GM12878 (cell line): ENCODE measurements around the gene CCL20. TPM values are rescaled to one million over a fixed set of nuclear protein-coding genes. Genes with fewer than 3 reads are reported as not detected.

Experiments used
- CEBPZ ChIP-seq: fragments of 150-350 bp; IDR thresholded peaks from 2 replicates; pipeline ENCODE4 v1.6.1; 2016; ENCODE audit warnings: low read depth, low read length
- ESRRA ChIP-seq: IDR thresholded peaks from 2 replicates; pipeline ENCODE4 v1.6.1; 2012; ENCODE audit warnings: mild to moderate bottlenecking, low read length, improper control_type of control experiment
- ETV6 ChIP-seq, 2 experiments: fragments of 450-650 bp in 1 of 2; IDR thresholded peaks in 1 of 2; conservative IDR thresholded peaks in 1 of 2; 2 replicates each; pipeline ENCODE4 v1.6.1; 2014; ENCODE audit warnings: antibody characterized with exemption in 1 of 2, borderline replicate concordance in 1 of 2, low read depth in 1 of 2, mild to moderate bottlenecking in 1 of 2, moderate library complexity in 1 of 2
- FOXM1 ChIP-seq: IDR thresholded peaks from 2 replicates; pipeline ENCODE4 v1.6.1; 2012; ENCODE audit warnings: low read depth, mild to moderate bottlenecking, inconsistent platforms, low read length, moderate library complexity
- GATAD2B ChIP-seq: fragments of 450-650 bp; conservative IDR thresholded peaks from 2 replicates; pipeline ENCODE4 v1.6.1; 2017; ENCODE audit warnings: low read depth, mild to moderate bottlenecking, moderate library complexity
- HDAC6 ChIP-seq: fragments of 200-600 bp; sonication (generic); IDR thresholded peaks from one replicate; pipeline ENCODE4 v1.8.0; 2017; ENCODE audit warnings: antibody characterized with exemption; ENCODE audit not compliant: unreplicated experiment
- MEF2B ChIP-seq: fragments of 450-650 bp; IDR thresholded peaks from 2 replicates; pipeline ENCODE4 v1.6.1; 2018; ENCODE audit warnings: mild to moderate bottlenecking, moderate library complexity; ENCODE audit not compliant: partially characterized antibody, poor library complexity, severe bottlenecking
- NR2F1 ChIP-seq: fragments of 450-650 bp; conservative IDR thresholded peaks from 2 replicates; pipeline ENCODE4 v1.6.1; 2017; ENCODE audit warnings: mild to moderate bottlenecking
- RAD51 ChIP-seq: fragments of 450-650 bp; IDR thresholded peaks from 2 replicates; pipeline ENCODE4 v1.6.1; 2016; ENCODE audit warnings: moderate library complexity, mild to moderate bottlenecking, inconsistent platforms
- SMAD1 ChIP-seq: fragments of 450-650 bp; IDR thresholded peaks from 2 replicates; pipeline ENCODE4 v1.6.1; 2018; ENCODE audit warnings: mild to moderate bottlenecking, low read depth; ENCODE audit not compliant: partially characterized antibody
- SMAD5 ChIP-seq: IDR thresholded peaks from 2 replicates; pipeline ENCODE4 v1.6.1; 2016; ENCODE audit warnings: antibody characterized with exemption, low read depth
- SP1 ChIP-seq: IDR thresholded peaks from one replicate; pipeline ENCODE4 v1.6.1; 2011; ENCODE audit warnings: low read depth, low read length
- SPI1 ChIP-seq: IDR thresholded peaks from 2 replicates; pipeline ENCODE4 v1.6.1; 2011; ENCODE audit warnings: low read depth, mild to moderate bottlenecking, low read length, moderate library complexity, borderline replicate concordance; ENCODE audit not compliant: insufficient read depth
- STAT1 ChIP-seq: fragments of 450-650 bp; conservative IDR thresholded peaks from 2 replicates; pipeline ENCODE4 v1.6.1; 2014; ENCODE audit warnings: antibody characterized with exemption, mild to moderate bottlenecking
- STAT3 ChIP-seq: IDR thresholded peaks from 2 replicates; pipeline ENCODE4 v1.6.1; 2011; ENCODE audit warnings: low read depth, low read length, improper control_type of control experiment
- ZNF24 ChIP-seq: fragments of 450-650 bp; IDR thresholded peaks from 2 replicates; pipeline ENCODE4 v1.6.1; 2017; ENCODE audit warnings: antibody characterized with exemption, mild to moderate bottlenecking
- ZNF592 ChIP-seq: fragments of 450-650 bp; IDR thresholded peaks from 2 replicates; pipeline ENCODE4 v1.6.1; 2017; ENCODE audit warnings: mild to moderate bottlenecking, moderate library complexity
- polyA plus RNA-seq, 11 experiments: library from polyadenylated mRNA; depleted of rRNA in 4 of 11; unstranded in 6 of 11; stranded (reverse) in 5 of 11; fragments of >200 nt; fragmentation: Nextera tagmentation in 4 of 11; fragmentation: Illumina TruSeq in 1 of 11; extraction: Ambion mirVana in 4 of 11; extraction: Trizol in 1 of 11; gene quantifications; 1 replicate in 1 of 11; 2 replicates in 10 of 11; pipeline versions ENCODE4 v1.2.1 to v1.2.3, GENCODE V29; 2011 to 2016; ENCODE audit warnings: inconsistent platforms in 2 of 11, missing spikeins in 2 of 11, low read depth in 1 of 11
- total RNA-seq, 4 experiments: library from RNA; depleted of rRNA in 3 of 4; stranded (reverse); fragments of >200 nt in 3 of 4; fragmentation: Illumina TruSeq in 1 of 4; extraction: Trizol in 1 of 4; gene quantifications; 2 replicates each; pipeline versions ENCODE4 v1.2.1 to v1.2.3, GENCODE V29; 2013 to 2021

The CCL20 gene
- total and polyA plus RNA-seq, 10 of the 15 experiments (the other 5 are each of a cell fraction or from before 2014, with no cell fraction given), result 5.5 to 35.7 (median 15.6) TPM

GRCh38 chr2:227846831-227847230, 33.2 kb downstream of the CCL20 start (continued):
- TF ChIP-seq CEBPZ (no peak), SP1 (no peak), STAT1 (no peak), SMAD1 (no peak), ZNF592 (0 out of 2 replicates have a peak, but pooled peaks have one; percentile 35), FOXM1 (no peak), RAD51 (0 out of 2 replicates have a peak, but pooled peaks have one; percentile 14), MEF2B (no peak), ZNF24 (peak; percentile 74), ESRRA (no peak), HDAC6 (no peak), STAT3 (no peak), NR2F1 (no peak), ETV6 (conservative IDR thresholded peaks at IDR 0.05 in 1 of 2, IDR thresholded peaks at IDR 0.05 in 1 of 2; ENCODE audit: borderline replicate concordance in 1 of 2, low read depth in 1 of 2) (no peak), SMAD5 (no peak), GATAD2B (no peak), SPI1 (peak; percentile 26; the same call in 1 of the 2 replicates)
